Body of pancreas (tissue), 4 donors: Measurements from ENCODE around the gene PLAGL1.

Source experiments
- CTCF ChIP-seq, 7 experiments: fragments of 450-650 bp in 4 of 7; fragments of 200-600 bp in 3 of 7; sonication (generic) in 3 of 7; IDR thresholded peaks; one replicate each; pipeline ENCODE4 v1.5.1; 2016 to 2019; ENCODE audit warnings: antibody characterized with exemption in 7 of 7
- POLR2A ChIP-seq, 3 donors: fragments of 450-650 bp; IDR thresholded peaks; one replicate each; pipeline ENCODE4 v1.6.1; 2016; ENCODE audit warnings: antibody characterized with exemption in 3 of 3, mild to moderate bottlenecking in 2 of 3

GRCh38 chr6:144055121-144055931 lies 47.3 kb upstream of the PLAGL1 start:
- TF ChIP-seq CTCF (IDR thresholded peaks at IDR 0.05) (no peak), POLR2A (IDR thresholded peaks at IDR 0.05) (no peak)
